CD4-positive, alpha-beta T cell treated with Interleukin-4 for 1 hour (primary cell): Measurements from ENCODE around the gene OBI1.

ENCODE experiments used
- DNase-seq, 2 donors: peaks; one replicate each; pipeline ENCODE4 v3.0.0-alpha.2; 2020 to 2022

Gene OBI1, protein sequence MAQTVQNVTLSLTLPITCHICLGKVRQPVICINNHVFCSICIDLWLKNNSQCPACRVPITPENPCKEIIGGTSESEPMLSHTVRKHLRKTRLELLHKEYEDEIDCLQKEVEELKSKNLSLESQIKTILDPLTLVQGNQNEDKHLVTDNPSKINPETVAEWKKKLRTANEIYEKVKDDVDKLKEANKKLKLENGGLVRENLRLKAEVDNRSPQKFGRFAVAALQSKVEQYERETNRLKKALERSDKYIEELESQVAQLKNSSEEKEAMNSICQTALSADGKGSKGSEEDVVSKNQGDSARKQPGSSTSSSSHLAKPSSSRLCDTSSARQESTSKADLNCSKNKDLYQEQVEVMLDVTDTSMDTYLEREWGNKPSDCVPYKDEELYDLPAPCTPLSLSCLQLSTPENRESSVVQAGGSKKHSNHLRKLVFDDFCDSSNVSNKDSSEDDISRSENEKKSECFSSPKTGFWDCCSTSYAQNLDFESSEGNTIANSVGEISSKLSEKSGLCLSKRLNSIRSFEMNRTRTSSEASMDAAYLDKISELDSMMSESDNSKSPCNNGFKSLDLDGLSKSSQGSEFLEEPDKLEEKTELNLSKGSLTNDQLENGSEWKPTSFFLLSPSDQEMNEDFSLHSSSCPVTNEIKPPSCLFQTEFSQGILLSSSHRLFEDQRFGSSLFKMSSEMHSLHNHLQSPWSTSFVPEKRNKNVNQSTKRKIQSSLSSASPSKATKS

DNA sequence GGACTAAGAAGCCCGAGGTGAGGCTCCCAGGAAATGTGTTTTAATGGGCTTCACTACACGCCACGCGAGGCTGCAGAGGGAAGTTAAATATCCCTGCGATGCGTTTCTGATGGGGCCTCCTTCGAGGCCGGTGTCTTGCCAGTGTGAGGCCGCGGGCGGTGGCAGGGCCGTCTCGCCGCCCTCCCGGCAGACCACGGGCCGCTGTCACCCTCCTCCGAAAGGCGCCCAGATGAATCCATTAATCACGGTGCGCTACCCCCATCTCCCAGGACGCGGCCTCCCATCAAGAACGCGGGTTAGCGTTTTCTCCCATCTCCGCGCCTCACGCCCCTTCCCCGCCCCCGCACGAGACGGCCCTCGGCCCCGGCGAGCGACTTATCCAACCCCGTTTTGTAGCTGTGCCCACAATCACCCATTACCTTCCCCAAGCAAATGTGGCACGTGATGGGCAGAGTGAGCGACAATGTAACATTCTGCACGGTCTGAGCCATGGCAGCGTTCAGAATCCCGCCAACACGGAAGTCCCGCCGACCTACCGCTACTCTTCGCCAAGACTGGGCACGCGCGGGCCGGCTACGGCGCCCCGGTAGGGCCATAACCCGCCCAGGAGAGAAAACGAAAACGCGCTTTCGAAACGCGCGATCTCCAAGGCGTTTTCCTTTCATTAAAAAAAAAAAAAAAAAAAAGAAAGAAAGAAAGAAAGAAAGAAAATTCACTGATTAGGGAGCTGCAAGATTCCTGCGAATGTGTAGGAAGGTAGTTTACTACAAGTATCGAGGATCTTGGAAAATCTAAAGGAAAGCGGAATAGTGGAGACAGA lies at the start of gene OBI1:
Gene OBI1 (minus strand): TSS at position 526 of the 820 bp plus-strand sequence. CDS start 35 bp downstream, at position 491.
- peak; percentile 90 to 91 for DNase-seq

DNA sequence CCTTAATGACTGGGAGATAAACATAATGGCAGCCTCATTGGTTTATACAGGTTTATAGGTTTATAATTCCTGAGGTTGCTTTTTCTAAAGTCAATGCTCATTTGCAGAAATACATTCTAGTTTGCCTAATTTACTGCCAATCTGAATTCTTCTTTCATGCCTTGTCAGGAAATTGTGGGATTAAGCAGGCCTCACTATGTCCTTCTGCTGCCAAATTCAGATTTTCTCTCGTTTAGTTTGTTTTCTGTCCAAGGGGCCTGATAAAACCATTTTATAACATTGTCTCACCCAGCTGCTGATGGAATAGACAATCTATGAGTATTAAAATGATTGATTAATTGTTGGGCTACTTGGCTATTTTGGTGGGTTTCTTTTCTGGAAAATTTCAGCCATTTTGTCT lies 42.4 kb upstream of the OBI1 start:
- DNase-seq: no peak

DNA sequence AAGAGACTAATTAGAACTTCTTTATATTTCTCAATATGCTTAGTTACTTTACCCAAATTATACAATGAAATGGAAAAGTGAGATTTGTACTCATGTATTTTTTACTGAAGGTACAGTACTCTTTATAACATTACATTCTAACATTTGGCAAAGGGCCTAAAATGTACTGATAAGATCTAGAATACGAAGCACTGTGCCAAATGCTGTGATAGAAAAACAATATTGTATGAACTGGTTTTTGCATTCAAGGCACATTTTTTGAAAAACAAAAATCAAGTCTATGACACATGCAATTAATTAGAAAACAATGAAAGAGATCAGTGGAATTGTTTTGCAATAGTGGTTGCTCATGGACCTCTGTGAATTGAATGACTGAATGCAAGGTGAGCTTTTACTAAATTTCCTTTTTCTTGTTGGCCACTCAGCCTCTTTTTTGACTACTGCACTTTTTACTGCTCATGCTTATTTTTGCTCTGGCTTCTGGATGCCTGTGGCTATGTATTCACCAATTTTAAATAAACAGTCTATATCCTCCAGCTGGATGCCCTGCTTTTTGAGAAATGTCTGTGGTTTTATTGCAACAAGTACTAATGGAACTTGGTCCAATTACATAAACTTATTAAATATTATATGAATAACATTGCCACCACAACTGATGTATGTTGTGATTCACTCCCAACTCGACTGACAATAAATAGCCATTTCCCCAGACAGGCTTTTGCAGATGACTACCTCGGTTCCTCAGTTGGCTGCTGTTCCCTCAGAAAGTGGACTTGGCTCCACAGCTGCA lies 41.4 kb upstream of the OBI1 start:
- DNase-seq: no peak

- DNase-seq: no peak
Measured at GRCh38 chr13:78689011-78689410, 30.1 kb upstream of the OBI1 start.

- DNase-seq: no peak
Measured at GRCh38 chr13:78686461-78686860, 27.5 kb upstream of the OBI1 start.

GRCh38 chr13:78680576-78681350 lies 21.8 kb upstream of the OBI1 start:
- no peak for DNase-seq

DNA sequence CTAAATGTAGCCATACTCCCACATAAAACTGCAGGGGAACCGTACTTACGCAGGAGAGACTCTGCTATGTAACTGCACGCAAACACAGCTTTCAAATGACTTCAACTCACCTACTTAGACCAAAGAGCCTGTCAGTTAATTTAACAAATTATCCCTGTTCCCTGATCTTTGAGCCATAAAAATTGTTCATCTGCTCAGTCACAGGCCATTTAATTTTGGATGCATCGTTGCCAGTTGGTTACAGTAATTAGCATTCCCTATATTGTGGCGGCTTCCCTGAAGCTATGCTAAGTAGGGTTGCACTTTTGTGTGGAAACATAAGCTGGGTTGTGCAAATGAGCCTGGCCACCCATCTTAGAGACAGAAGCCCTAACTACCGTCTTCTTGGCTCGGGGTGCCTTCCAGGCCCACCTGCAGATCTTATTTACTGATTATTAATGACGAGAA lies 21.2 kb upstream of the OBI1 start:
- DNase-seq: no peak

DNA sequence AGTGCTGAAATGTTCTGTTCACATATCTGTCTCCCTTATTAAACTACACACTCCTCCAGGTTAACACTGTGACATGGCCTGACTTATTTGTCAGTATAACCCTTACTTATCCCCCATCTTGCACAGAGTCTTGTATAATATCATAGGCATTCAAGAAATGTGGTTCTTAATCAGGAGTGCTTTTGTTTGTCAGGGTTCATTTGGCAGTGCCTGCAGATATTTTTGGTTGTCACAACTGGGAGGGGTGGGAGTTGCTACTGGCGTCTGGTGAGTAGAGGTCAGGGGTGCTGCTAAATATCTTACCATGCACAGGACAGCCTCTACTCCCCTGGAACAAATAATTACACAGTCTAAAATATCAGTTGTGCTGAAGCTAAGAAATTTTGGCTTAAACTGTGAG lies 20.4 kb upstream of the OBI1 start:
- DNase-seq: no peak

DNA sequence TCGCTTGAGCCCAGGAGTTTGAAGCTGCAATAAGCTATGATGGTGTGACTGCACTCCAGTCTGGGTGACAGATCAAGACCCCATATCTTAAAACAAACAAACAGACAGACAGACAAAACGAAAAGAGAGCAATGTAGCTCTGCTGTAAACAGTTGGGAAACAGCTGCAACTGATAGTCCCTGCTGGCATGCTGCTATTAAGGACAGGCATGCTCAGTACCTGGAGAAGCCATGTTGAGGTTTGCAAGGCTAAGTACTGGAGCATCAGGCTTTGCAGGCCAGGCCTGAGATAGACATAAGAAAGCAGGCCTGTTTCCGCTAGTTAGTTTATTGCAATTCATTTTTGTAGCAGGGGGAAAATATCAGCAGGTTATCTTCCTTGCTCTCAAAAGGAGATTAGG lies 16.2 kb upstream of the OBI1 start:
- no peak for DNase-seq

- no peak for DNase-seq
Measured at GRCh38 chr13:78674638-78675037, 15.7 kb upstream of the OBI1 start.

DNA sequence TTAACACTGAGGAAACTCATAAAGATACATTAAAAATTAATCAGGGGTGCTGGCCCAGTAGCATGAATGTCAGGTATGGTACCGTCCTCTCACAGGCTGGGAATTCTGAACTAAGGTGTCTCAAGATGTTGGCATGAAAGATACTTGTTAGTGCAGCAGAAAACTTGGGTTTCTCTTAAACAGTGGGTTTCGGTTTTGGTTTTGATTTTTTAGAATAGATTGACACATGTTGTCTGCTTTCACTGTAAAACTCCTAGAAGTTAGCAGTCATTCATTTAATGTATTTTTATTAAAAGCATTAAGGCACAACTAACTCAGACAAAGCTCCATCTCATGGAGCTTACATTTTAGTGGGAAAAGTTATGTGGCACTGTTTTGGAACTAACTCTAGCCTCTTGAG lies 3.5 kb upstream of the OBI1 start:
- no peak for DNase-seq

- DNase-seq: no peak
Measured at GRCh38 chr13:78660495-78660857, 1.5 kb upstream of the OBI1 start.

DNA sequence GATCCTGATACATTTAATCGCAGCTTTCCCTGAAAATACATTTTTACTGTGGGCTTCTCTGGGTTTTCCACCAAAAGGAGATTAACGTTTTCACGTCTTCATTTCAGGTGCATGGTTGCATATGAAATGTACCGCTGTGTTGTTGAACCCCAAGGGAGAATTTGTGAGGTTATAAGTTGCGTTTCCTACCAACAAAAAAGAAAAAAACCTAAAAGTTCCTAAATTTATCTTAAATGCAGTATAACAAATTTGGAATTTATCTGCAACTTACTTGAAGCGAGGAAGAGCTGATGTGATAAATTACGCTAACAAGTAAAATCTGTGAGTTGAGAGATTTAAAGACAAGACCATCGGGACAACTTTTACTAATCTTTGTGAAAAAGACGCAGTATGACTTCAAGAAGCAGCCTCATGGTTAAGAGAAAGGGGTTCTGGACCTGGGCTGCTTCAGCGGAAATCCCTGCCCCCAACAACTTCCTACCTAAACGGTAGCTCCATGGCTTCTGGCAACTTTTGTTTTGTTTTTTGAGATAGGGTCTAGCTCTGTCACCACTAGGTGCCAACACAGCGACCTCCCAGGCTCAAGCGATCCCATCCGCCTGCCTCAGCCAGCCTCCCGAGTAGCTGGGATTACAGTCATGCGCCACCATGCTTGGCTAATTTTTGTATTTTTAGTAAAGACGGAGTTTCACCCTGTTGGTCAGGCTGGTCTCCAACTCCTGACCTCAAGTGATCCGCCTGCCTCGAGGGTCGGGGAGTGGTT lies 958 bp upstream of the OBI1 start:
- DNase-seq: peak; percentile 5 to 20

- DNase-seq: no peak
Measured at GRCh38 chr13:78659450-78659730, 435 bp upstream of the OBI1 start.

DNA sequence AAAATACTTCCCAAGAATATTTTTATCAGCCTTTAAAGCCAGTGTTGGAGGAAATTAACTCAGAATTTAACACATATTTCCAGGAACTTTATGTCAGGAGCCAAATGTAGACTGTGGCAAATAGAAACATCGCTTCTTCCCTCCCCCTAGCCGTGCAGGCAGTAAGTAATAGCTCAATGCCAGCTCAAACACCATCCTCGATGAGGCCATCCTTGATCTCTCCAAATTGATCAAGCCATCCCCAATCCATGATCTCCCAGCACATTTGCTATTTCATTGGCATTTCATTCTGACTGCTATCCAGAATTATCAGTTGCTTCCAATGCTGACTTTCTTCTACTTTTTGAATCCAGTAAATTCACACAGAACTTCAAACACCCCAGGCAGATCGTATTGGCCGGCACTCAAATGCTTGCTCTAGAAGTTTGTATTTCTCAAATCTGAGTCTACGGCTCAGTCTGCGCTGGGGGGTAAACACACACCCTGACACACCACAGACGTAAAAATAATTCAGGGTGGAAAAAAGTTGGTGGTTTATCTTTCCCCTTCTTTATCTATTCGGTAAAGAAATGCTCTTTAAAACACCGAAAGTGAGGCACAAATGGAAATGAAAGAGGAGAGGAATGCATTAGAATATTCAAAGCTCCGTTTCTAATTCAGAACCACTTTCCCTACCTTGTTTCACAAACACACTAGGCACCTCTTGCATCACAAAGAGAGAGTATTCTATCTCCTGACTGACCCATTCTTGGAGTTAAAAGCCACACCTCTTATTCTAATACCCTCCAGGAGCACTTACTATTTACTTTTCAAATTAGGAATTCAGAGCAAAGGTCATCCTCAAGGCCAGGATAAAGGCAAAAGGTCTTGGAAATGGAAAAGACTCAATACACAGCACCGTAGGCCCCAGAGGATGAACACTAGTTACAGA lies 991 bp downstream of the OBI1 start:
- no peak for DNase-seq

DNA sequence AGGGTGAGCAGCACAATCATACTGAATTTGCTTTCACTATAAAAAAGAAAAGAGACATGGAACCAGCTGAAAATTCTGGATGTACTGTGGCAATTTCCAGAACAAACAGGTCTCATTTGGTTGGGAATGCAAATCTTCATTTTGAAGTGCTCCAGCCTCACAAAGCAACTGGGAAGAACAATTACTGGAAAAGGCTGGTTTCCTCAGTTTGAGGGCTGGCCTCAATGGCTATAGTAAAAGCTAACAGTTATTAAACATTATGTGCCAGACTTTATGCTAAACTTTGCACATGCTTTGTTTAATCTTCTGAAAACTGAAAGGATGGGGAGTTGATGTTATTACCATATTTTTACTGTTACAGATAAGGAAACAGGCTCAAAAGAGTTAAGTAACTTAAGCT lies 3.0 kb downstream of the OBI1 start:
- DNase-seq: no peak

GRCh38 chr13:78655007-78655406 lies 3.9 kb downstream of the OBI1 start:
- DNase-seq: no peak

GRCh38 chr13:78652651-78653050 lies 6.3 kb downstream of the OBI1 start:
- DNase-seq: no peak

DNA sequence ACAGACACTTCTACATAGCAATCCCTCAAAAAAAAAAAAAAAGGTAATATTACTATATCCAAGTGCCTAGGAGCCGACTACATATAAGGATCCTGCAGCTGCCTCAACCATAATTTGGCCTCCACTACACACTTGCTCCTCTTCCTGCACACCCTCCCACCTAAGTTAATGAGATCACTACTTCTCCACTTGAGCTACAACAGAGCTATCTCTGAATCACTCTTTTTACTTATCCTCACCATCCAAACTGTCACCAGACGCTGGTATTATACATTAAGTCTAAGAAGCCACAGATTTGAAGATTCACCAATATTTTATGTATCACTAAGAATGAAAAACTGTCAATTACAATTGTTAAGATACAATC lies 8.3 kb downstream of the OBI1 start:
- DNase-seq: no peak
